ENCODE results near the gene ZFYVE28. TPM values are rescaled to one million over a fixed set of nuclear protein-coding genes. Genes with fewer than 3 reads are reported as not detected.

Gene ZFYVE28
- total RNA-seq, 1 experiment from 2014 or later = 12.9 TPM

- Histone ChIP-seq H3K4me3 (no peak overlapping the region), H3K9me2 (ENCODE audit: insufficient read depth) (no peaks in the 10 kb centered on the region), H3K9me3 (ENCODE audit: insufficient read depth, low read depth) (no peaks in the 10 kb centered on the region), H2AFZ (no peak overlapping the region), H3K36me3 (ENCODE audit: low read depth) (no peaks in the 10 kb centered on the region), H3F3A (ENCODE audit: insufficient read depth, low read depth) (no peaks in the 10 kb centered on the region), H3K4me1 (replicated peaks; ENCODE audit: insufficient read depth) (no peaks in the 10 kb centered on the region), H4K20me1 (ENCODE audit: insufficient read depth) (no peaks in the 10 kb centered on the region), H3K27me3 (ENCODE audit: insufficient read depth, low read depth) (no peaks in the 10 kb centered on the region), H3K79me2 (ENCODE audit: low read depth) (no peaks in the 10 kb centered on the region), H3K4me2 (no peak overlapping the region), H3K27ac (no peak overlapping the region)
- no peak for DNase-seq
- ChIA-PET POLR2A (ENCODE audit: unreplicated experiment) (no interaction called here), CTCF (no interaction called here)
- BruUV-seq (replicated peaks) = no TSS peak
- intact Hi-C loops (cut with micrococcal nuclease; ENCODE audit: unreplicated experiment) = no loop called here
- TF ChIP-seq EZH2 (IDR thresholded peaks at IDR 0.05; ENCODE audit: low read depth) = no peak
- no peak for TF ChIP-seq CTCF (conservative IDR thresholded peaks at IDR 0.05)
Measured at GRCh38 chr4:2320152-2320551, 98.3 kb downstream of the ZFYVE28 start.

GRCh38 chr4:2318885-2319284, 99.6 kb downstream of the ZFYVE28 start:
- no peaks in the 10 kb centered on the region for H3F3A ChIP-seq (ENCODE audit: insufficient read depth, low read depth)
- no peaks in the 10 kb centered on the region for H3K36me3 ChIP-seq (ENCODE audit: low read depth)
- H3K9me3 ChIP-seq (ENCODE audit: insufficient read depth, low read depth) = no peaks in the 10 kb centered on the region
- intact Hi-C loops (cut with micrococcal nuclease; ENCODE audit: unreplicated experiment) = no loop called here
- ChIA-PET POLR2A (ENCODE audit: unreplicated experiment) (no interaction called here), CTCF (no interaction called here)
- DNase-seq = no peak
- no peak overlapping the region for H2AFZ ChIP-seq
- H3K4me1 ChIP-seq (replicated peaks; ENCODE audit: insufficient read depth) = no peaks in the 10 kb centered on the region
- BruUV-seq (replicated peaks) = no TSS peak
- H3K4me3 ChIP-seq = no peak overlapping the region
- no peak overlapping the region for H3K27ac ChIP-seq
- H3K27me3 ChIP-seq (ENCODE audit: insufficient read depth, low read depth) = no peaks in the 10 kb centered on the region
- no peaks in the 10 kb centered on the region for H4K20me1 ChIP-seq (ENCODE audit: insufficient read depth)
- no peak overlapping the region for H3K4me2 ChIP-seq
- no peaks in the 10 kb centered on the region for H3K9me2 ChIP-seq (ENCODE audit: insufficient read depth)
- H3K79me2 ChIP-seq (ENCODE audit: low read depth) = no peaks in the 10 kb centered on the region
- TF ChIP-seq CTCF (conservative IDR thresholded peaks at IDR 0.05) (no peak), EZH2 (IDR thresholded peaks at IDR 0.05; ENCODE audit: low read depth) (no peak)

GRCh38 chr4:2318476-2318875, 100.0 kb downstream of the ZFYVE28 start:
- Histone ChIP-seq H3K79me2 (ENCODE audit: low read depth) (no peaks in the 10 kb centered on the region), H3K4me1 (replicated peaks; ENCODE audit: insufficient read depth) (no peaks in the 10 kb centered on the region), H3K9me3 (ENCODE audit: insufficient read depth, low read depth) (no peaks in the 10 kb centered on the region), H3K27ac (no peak overlapping the region), H2AFZ (no peak overlapping the region), H3K36me3 (ENCODE audit: low read depth) (no peaks in the 10 kb centered on the region), H3K9me2 (ENCODE audit: insufficient read depth) (no peaks in the 10 kb centered on the region), H4K20me1 (ENCODE audit: insufficient read depth) (no peaks in the 10 kb centered on the region), H3F3A (ENCODE audit: insufficient read depth, low read depth) (no peaks in the 10 kb centered on the region), H3K4me2 (no peak overlapping the region), H3K4me3 (no peak overlapping the region), H3K27me3 (ENCODE audit: insufficient read depth, low read depth) (no peaks in the 10 kb centered on the region)
- CTCF ChIA-PET = no interaction called here
- no peak for DNase-seq
- POLR2A ChIA-PET (ENCODE audit: unreplicated experiment) = no interaction called here
- intact Hi-C loops (cut with micrococcal nuclease; ENCODE audit: unreplicated experiment) = no loop called here
- TF ChIP-seq EZH2 (IDR thresholded peaks at IDR 0.05; ENCODE audit: low read depth) (no peak), CTCF (conservative IDR thresholded peaks at IDR 0.05) (no peak)
- no TSS peak for BruUV-seq (replicated peaks)
